Measurements from ENCODE around the gene SNED1.
"Not testable (repeated sequence)": the region's sequence is repeated elsewhere in the genome, so short reads cannot be mapped to it uniquely, and the experiment has no call there.

Gene SNED1

GRCh38 chr2:241091201-241091600 lies 92.8 kb downstream of the SNED1 start:
- DNase-seq: no peak

- no peak for DNase-seq
Measured at GRCh38 chr2:241091734-241092445, 93.5 kb downstream of the SNED1 start.

GRCh38 chr2:241092677-241093076 lies 94.3 kb downstream of the SNED1 start:
- peak in 1 of 2 experiments; percentile 49 for DNase-seq

- peak; percentile 56 to 70 for DNase-seq
Measured at GRCh38 chr2:241093133-241093781, 94.8 kb downstream of the SNED1 start.

- DNase-seq: no peak
Measured at GRCh38 chr2:241094172-241094571, 95.8 kb downstream of the SNED1 start.

- DNase-seq: no peak
Measured at GRCh38 chr2:241094924-241095420, 96.6 kb downstream of the SNED1 start.

GRCh38 chr2:241095594-241096290 lies 97.3 kb downstream of the SNED1 start:
- no peak for DNase-seq

GRCh38 chr2:241096979-241097378 lies 98.6 kb downstream of the SNED1 start:
- DNase-seq: no peak

GRCh38 chr2:241099246-241099645 lies 100.8 kb downstream of the SNED1 start:
- DNase-seq: no peak

GRCh38 chr2:241102239-241102803 lies 103.9 kb downstream of the SNED1 start, which contains the start of gene MTERF4:
MTERF4 (minus strand) TSS chr2:241102287; CDS start chr2:241102273, 14 bp downstream.
- peak; percentile 87 to 98 for DNase-seq

- DNase-seq: no peak
Measured at GRCh38 chr2:241103176-241103595, 104.8 kb downstream of the SNED1 start.

- not testable (repeated sequence) for DNase-seq
Measured at GRCh38 chr2:241104611-241105010, 106.2 kb downstream of the SNED1 start.

- no peak for DNase-seq
Measured at GRCh38 chr2:241105641-241106040, 107.2 kb downstream of the SNED1 start.

GRCh38 chr2:241107031-241107783 lies 108.8 kb downstream of the SNED1 start:
- no peak for DNase-seq

- no peak for DNase-seq
Measured at GRCh38 chr2:241108271-241109209, 110.1 kb downstream of the SNED1 start.

GRCh38 chr2:241109210-241110088 lies 111.0 kb downstream of the SNED1 start:
- DNase-seq: peak in 1 of 2 experiments; percentile 18

- no peak for DNase-seq
Measured at GRCh38 chr2:241110089-241110606, 111.7 kb downstream of the SNED1 start.

- no peak for DNase-seq
Measured at GRCh38 chr2:241110607-241111439, 112.4 kb downstream of the SNED1 start.

GRCh38 chr2:241111440-241111805 lies 113.0 kb downstream of the SNED1 start:
- no peak for DNase-seq

Data from NCI-H526 (cell line).